AG04450 (cell line): ENCODE data around the gene BHMT2. TPM values are rescaled to one million over a fixed set of nuclear protein-coding genes. Genes with fewer than 3 reads are reported as not detected.

Experiments
- CTCF ChIA-PET: fragments of 300-600, 350-600 bp; formaldehyde crosslinking; extraction: SDS; loops from one replicate; lab custom pipeline; 2022; ENCODE audit warnings: antibody characterized with exemption, inconsistent platforms; lab: Charles Lee
- POLR2A ChIA-PET: fragments of 350-600 bp; formaldehyde crosslinking; extraction: SDS; loops from one replicate; lab custom pipeline; 2021; ENCODE audit warnings: antibody characterized with exemption, inconsistent platforms; lab: Yijun Ruan, JAX
- DNase-seq: peaks from one replicate; pipeline ENCODE4 v3.0.0-alpha.2; 2011; ENCODE audit warnings: low read depth, low spot score
- H3K27ac ChIP-seq: one replicate; pipeline ENCODE4 v1.5.1; 2012; ENCODE audit warnings: low read depth, low read length, control low read depth
- H3K27me3 ChIP-seq: one replicate; pipeline ENCODE4 v1.6.0; 2012; ENCODE audit warnings: low read length; ENCODE audit not compliant: control insufficient read depth, insufficient read depth
- H3K4me3 ChIP-seq: 2 replicates; pipeline ENCODE4 v1.5.1; 2011; ENCODE audit warnings: mild to moderate bottlenecking, low read depth, low read length, control low read depth
- H3K9me3 ChIP-seq: 2 replicates; pipeline ENCODE4 v1.5.1; 2012; ENCODE audit warnings: low read length; ENCODE audit not compliant: control insufficient read depth, insufficient read depth
- CTCF ChIP-seq: IDR thresholded peaks from 2 replicates; pipeline ENCODE4 v1.5.1; 2011; ENCODE audit warnings: low read depth, low read length, control low read depth, inconsistent platforms
- polyA plus RNA-seq: library from polyadenylated mRNA; depleted of rRNA; stranded (reverse); fragments of >200 nt; gene quantifications from 2 replicates; pipeline ENCODE4 v1.2.3, GENCODE V29; 2011

BHMT2 gene
- polyA plus RNA-seq, 1 experiment, result 9.6 TPM

GRCh38 chr5:79112703-79113058 lies 43.1 kb downstream of the BHMT2 start:
- peaks cover 48% of the 10 kb centered on the region for H3K27me3 ChIP-seq
- no peak for TF ChIP-seq CTCF
- CTCF ChIA-PET, result no interaction called here
- H3K4me3 ChIP-seq, result no peak overlapping the region
- DNase-seq, result no peak
- peaks cover 3% of the 10 kb centered on the region; the same call in 1 of the 2 replicates for H3K9me3 ChIP-seq
- no peak overlapping the region for H3K27ac ChIP-seq
- POLR2A ChIA-PET, result no interaction called here

GRCh38 chr5:79119486-79119885 lies 49.9 kb downstream of the BHMT2 start:
- no peak for DNase-seq
- Histone ChIP-seq H3K9me3 (no peaks in the 10 kb centered on the region), H3K27me3 (peaks cover 11% of the 10 kb centered on the region), H3K27ac (no peak overlapping the region), H3K4me3 (no peak overlapping the region)
- POLR2A ChIA-PET, result no interaction called here
- TF ChIP-seq CTCF, result no peak
- CTCF ChIA-PET, result interaction anchor here (2.1 to 5.2 kb wide), 2 partner anchors 14 to 95 kb away, joined by 9 to 31 read pairs; no protein-coding TSS in a partner anchor

- Histone ChIP-seq H3K27ac (no peak overlapping the region), H3K4me3 (no peak overlapping the region), H3K9me3 (no peaks in the 10 kb centered on the region), H3K27me3 (peaks cover 7% of the 10 kb centered on the region)
- ChIA-PET CTCF (interaction anchor here (2.1 to 5.2 kb wide), 2 partner anchors 13 to 95 kb away, joined by 9 to 31 read pairs; no protein-coding TSS in a partner anchor), POLR2A (no interaction called here)
- no peak for DNase-seq
- no peak for TF ChIP-seq CTCF
Measured at GRCh38 chr5:79120221-79120620, 50.7 kb downstream of the BHMT2 start.

GRCh38 chr5:79122973-79123372 lies 53.4 kb downstream of the BHMT2 start:
- Histone ChIP-seq H3K27me3 (peaks cover 5% of the 10 kb centered on the region), H3K9me3 (no peaks in the 10 kb centered on the region), H3K4me3 (no peak overlapping the region), H3K27ac (no peak overlapping the region)
- ChIA-PET POLR2A (no interaction called here), CTCF (interaction anchor here (1.6 to 2.2 kb wide), 2 partner anchors 10 to 98 kb away, joined by 10 read pairs; no protein-coding TSS in a partner anchor)
- no peak for DNase-seq
- no peak for TF ChIP-seq CTCF

GRCh38 chr5:79124607-79125006 lies 55.0 kb downstream of the BHMT2 start:
- TF ChIP-seq CTCF, result no peak
- H3K9me3 ChIP-seq, result no peaks in the 10 kb centered on the region
- DNase-seq, result no peak
- H3K27ac ChIP-seq, result no peak overlapping the region
- peaks cover 5% of the 10 kb centered on the region for H3K27me3 ChIP-seq
- POLR2A ChIA-PET, result no interaction called here
- CTCF ChIA-PET, result interaction anchor here (10.1 kb wide), 1 partner anchor 101 kb away, joined by 920 read pairs; no protein-coding TSS in a partner anchor
- no peak overlapping the region for H3K4me3 ChIP-seq
